ENCODE data around the gene SSH2.

Gene SSH2

GRCh38 chr17:29581583-29582253, 348.3 kb downstream of the SSH2 start:
- DNase-seq: no peak

GRCh38 chr17:29579866-29580771, 349.9 kb downstream of the SSH2 start:
- DNase-seq: peak; percentile 92
- in situ Hi-C loops (cut with MboI; ENCODE audit: low pct_unique_long_range_greater_than_20kb, low sequenced_read_pairs): no loop called here

More at GRCh38 chr17:29581583-29582253, 348.3 kb downstream of the SSH2 start:
- in situ Hi-C loops (cut with MboI; ENCODE audit: low pct_unique_long_range_greater_than_20kb, low sequenced_read_pairs): no loop called here

GRCh38 chr17:29578626-29579485, 351.2 kb downstream of the SSH2 start:
- in situ Hi-C loops (cut with MboI; ENCODE audit: low pct_unique_long_range_greater_than_20kb, low sequenced_read_pairs): no loop called here
- DNase-seq: no peak

- in situ Hi-C loops (cut with MboI; ENCODE audit: low pct_unique_long_range_greater_than_20kb, low sequenced_read_pairs): no loop called here
- DNase-seq: no peak
Measured at GRCh38 chr17:29577385-29578211, 352.4 kb downstream of the SSH2 start.

GRCh38 chr17:29577001-29577370, 353.0 kb downstream of the SSH2 start:
- DNase-seq: no peak
- in situ Hi-C loops (cut with MboI; ENCODE audit: low pct_unique_long_range_greater_than_20kb, low sequenced_read_pairs): no loop called here

- in situ Hi-C loops (cut with MboI; ENCODE audit: low pct_unique_long_range_greater_than_20kb, low sequenced_read_pairs): no loop called here
- no peak for DNase-seq
Measured at GRCh38 chr17:29576214-29577000, 353.6 kb downstream of the SSH2 start.

All from KBM-7 (cell line).